Astrocyte (in vitro differentiated cells and primary cell): ENCODE measurements around the gene CDC42BPA. TPM values are rescaled to one million over a fixed set of nuclear protein-coding genes. Genes with fewer than 3 reads are reported as not detected.

Experiments
- DNase-seq: peaks from one replicate; pipeline ENCODE4 v3.0.0-alpha.2; 2010; ENCODE audit warnings: low read depth
- FAIRE-seq: peaks from 2 replicates; lab custom pipeline; 2011; peaks lifted over from hg19 to GRCh38; lab: Jason Lieb, UNC
- H2AFZ ChIP-seq: 2 replicates; pipeline ENCODE4 v1.6.0; 2012; ENCODE audit warnings: low read depth, low read length, inconsistent platforms
- H3K27ac ChIP-seq: 2 replicates; pipeline ENCODE4 v1.5.1; 2011; ENCODE audit warnings: low read depth, low read length, inconsistent platforms
- H3K27me3 ChIP-seq: 2 replicates; pipeline ENCODE4 v1.6.0; 2011; ENCODE audit warnings: low read length, inconsistent platforms; ENCODE audit not compliant: insufficient read depth
- H3K36me3 ChIP-seq: 2 replicates; pipeline ENCODE4 v1.5.1; 2011; ENCODE audit warnings: low read length, inconsistent platforms; ENCODE audit not compliant: insufficient read depth
- H3K4me1 ChIP-seq: 2 replicates; pipeline ENCODE4 v1.5.1; 2011; ENCODE audit warnings: low read length, inconsistent platforms; ENCODE audit not compliant: insufficient read depth
- H3K4me2 ChIP-seq: 2 replicates; pipeline ENCODE4 v1.6.0; 2012; ENCODE audit warnings: low read length, inconsistent platforms
- H3K4me3 ChIP-seq: 2 replicates; pipeline ENCODE4 v1.5.1; 2011; ENCODE audit warnings: low read depth, mild to moderate bottlenecking, low read length, inconsistent platforms; ENCODE audit not compliant: insufficient read depth
- H3K79me2 ChIP-seq: 2 replicates; pipeline ENCODE4 v1.6.0; 2012; ENCODE audit warnings: mild to moderate bottlenecking, low read length, inconsistent platforms; ENCODE audit not compliant: insufficient read depth
- H3K9ac ChIP-seq: 2 replicates; pipeline ENCODE4 v1.6.0; 2012; ENCODE audit warnings: mild to moderate bottlenecking, low read length, inconsistent platforms
- H3K9me3 ChIP-seq: 2 replicates; pipeline ENCODE4 v1.5.1; 2012; ENCODE audit warnings: low read depth, mild to moderate bottlenecking, low read length, inconsistent platforms; ENCODE audit not compliant: insufficient read depth
- H4K20me1 ChIP-seq: 2 replicates; pipeline ENCODE4 v1.6.0; 2012; ENCODE audit warnings: low read length, inconsistent platforms; ENCODE audit not compliant: insufficient read depth
- H3K27ac Mint-ChIP-seq: one replicate; pipeline ENCODE4 v1.8.0; 2021; ENCODE audit warnings: mild to moderate bottlenecking, mixed read lengths; ENCODE audit not compliant: unreplicated experiment
- H3K27me3 Mint-ChIP-seq: one replicate; pipeline ENCODE4 v1.8.0; 2021; ENCODE audit warnings: low read depth, mixed read lengths; ENCODE audit not compliant: unreplicated experiment
- H3K36me3 Mint-ChIP-seq: one replicate; pipeline ENCODE4 v1.8.0; 2021; ENCODE audit warnings: low read depth, mixed read lengths; ENCODE audit not compliant: unreplicated experiment
- H3K4me1 Mint-ChIP-seq: one replicate; pipeline ENCODE4 v1.8.0; 2021; ENCODE audit warnings: low read depth, mixed read lengths; ENCODE audit not compliant: unreplicated experiment
- H3K4me3 Mint-ChIP-seq: one replicate; pipeline ENCODE4 v1.8.0; 2021; ENCODE audit warnings: mild to moderate bottlenecking, moderate library complexity, mixed read lengths; ENCODE audit not compliant: unreplicated experiment
- H3K9me3 Mint-ChIP-seq: one replicate; pipeline ENCODE4 v1.8.0; 2021; ENCODE audit warnings: mild to moderate bottlenecking, mixed read lengths; ENCODE audit not compliant: unreplicated experiment
- EZH2 ChIP-seq: IDR thresholded peaks from 2 replicates; pipeline ENCODE4 v1.6.1; 2012; ENCODE audit warnings: mild to moderate bottlenecking, low read length, inconsistent platforms; ENCODE audit not compliant: insufficient read depth
- total RNA-seq: library from RNA; stranded (reverse); gene quantifications from 2 replicates; pipeline ENCODE4 v1.2.1, GENCODE V29; 2021
- TF ChIP-seq, protein P1 (sequence below): IDR thresholded peaks from 2 replicates; pipeline ENCODE4 v1.5.1; 2011; ENCODE audit warnings: low read depth, mild to moderate bottlenecking, inconsistent platforms, low read length, moderate library complexity; ENCODE audit not compliant: insufficient read depth

Gene CDC42BPA
- total RNA-seq, 1 donor from 2014 or later = 34.5 TPM

DNA sequence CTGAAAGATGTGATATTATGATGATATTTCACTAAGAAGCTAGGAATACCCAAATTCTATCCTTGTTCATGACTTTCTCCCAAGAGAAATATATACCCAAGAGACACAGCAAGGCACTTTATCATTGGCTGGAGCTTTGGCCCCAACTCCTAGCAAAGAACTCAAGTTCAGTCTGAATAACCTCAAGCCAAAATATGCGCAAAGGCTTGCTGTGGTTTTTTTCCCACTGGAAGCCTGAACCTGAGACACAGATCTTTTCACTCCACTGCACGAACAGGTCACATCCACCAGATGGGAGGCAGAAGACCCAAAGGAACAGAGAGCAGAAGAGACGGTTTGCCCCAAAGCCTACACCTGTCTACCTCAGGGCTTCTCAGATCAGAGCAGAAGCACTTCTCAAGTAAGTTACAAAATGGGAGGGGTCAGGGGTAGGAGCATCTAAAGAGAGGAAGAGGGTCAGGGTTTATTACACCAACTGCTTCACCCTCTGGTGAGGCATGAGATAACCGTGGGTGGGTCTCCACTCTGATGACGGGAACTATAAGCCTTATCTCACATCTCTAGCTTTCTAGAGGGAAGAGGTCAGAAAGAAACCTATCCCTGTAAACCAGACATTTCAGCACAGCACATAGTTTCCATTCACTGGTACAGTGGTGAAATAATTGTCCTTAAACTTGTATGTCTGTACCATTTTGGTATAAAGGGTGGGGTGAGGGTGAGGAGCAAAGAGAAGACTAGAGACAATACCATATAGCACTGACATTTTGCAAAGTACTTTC lies 17.1 kb upstream of the CDC42BPA start:
- FAIRE-seq (no peak), DNase-seq (no peak)
- Mint-ChIP-seq H3K4me1 (peaks cover 2% of the 10 kb centered on the region), H3K4me3 (no peak overlapping the region), H3K27me3 (no peaks in the 10 kb centered on the region), H3K36me3 (no peaks in the 10 kb centered on the region), H3K9me3 (peaks cover 14% of the 10 kb centered on the region), H3K27ac (no peak overlapping the region)
- H3K4me2 ChIP-seq = no peak overlapping the region
- H3K36me3 ChIP-seq = no peaks in the 10 kb centered on the region
- H3K79me2 ChIP-seq = no peaks in the 10 kb centered on the region
- H3K9ac ChIP-seq = no peak overlapping the region
- H3K4me3 ChIP-seq = no peak overlapping the region
- no peak overlapping the region for H2AFZ ChIP-seq
- no peaks in the 10 kb centered on the region for H3K27me3 ChIP-seq
- H3K9me3 ChIP-seq = peaks cover 7% of the 10 kb centered on the region
- no peak overlapping the region for H3K27ac ChIP-seq
- no peaks in the 10 kb centered on the region for H4K20me1 ChIP-seq
- H3K4me1 ChIP-seq = no peaks in the 10 kb centered on the region
- TF ChIP-seq, protein P1, sequence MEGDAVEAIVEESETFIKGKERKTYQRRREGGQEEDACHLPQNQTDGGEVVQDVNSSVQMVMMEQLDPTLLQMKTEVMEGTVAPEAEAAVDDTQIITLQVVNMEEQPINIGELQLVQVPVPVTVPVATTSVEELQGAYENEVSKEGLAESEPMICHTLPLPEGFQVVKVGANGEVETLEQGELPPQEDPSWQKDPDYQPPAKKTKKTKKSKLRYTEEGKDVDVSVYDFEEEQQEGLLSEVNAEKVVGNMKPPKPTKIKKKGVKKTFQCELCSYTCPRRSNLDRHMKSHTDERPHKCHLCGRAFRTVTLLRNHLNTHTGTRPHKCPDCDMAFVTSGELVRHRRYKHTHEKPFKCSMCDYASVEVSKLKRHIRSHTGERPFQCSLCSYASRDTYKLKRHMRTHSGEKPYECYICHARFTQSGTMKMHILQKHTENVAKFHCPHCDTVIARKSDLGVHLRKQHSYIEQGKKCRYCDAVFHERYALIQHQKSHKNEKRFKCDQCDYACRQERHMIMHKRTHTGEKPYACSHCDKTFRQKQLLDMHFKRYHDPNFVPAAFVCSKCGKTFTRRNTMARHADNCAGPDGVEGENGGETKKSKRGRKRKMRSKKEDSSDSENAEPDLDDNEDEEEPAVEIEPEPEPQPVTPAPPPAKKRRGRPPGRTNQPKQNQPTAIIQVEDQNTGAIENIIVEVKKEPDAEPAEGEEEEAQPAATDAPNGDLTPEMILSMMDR = no peak

- Mint-ChIP-seq H3K4me1 (peaks cover 2% of the 10 kb centered on the region), H3K27ac (no peak overlapping the region), H3K36me3 (no peaks in the 10 kb centered on the region), H3K4me3 (no peak overlapping the region), H3K9me3 (peaks cover 13% of the 10 kb centered on the region), H3K27me3 (peaks cover 6% of the 10 kb centered on the region)
- no peak overlapping the region for H3K27ac ChIP-seq
- no peak for FAIRE-seq
- peaks cover 7% of the 10 kb centered on the region for H3K9me3 ChIP-seq
- H3K4me3 ChIP-seq = no peak overlapping the region
- no peaks in the 10 kb centered on the region for H3K36me3 ChIP-seq
- H4K20me1 ChIP-seq = no peaks in the 10 kb centered on the region
- no peak for DNase-seq
- H2AFZ ChIP-seq = no peak overlapping the region
- no peak overlapping the region for H3K9ac ChIP-seq
- TF ChIP-seq EZH2 = no peak
- TF ChIP-seq, protein P1 = no peak
- no peaks in the 10 kb centered on the region for H3K4me1 ChIP-seq
- no peaks in the 10 kb centered on the region for H3K79me2 ChIP-seq
- H3K27me3 ChIP-seq = no peaks in the 10 kb centered on the region
- no peak overlapping the region for H3K4me2 ChIP-seq
Observed at GRCh38 chr1:227333423-227333822, 15.1 kb upstream of the CDC42BPA start.
